NCI-H446 treated with DMSO at 0.1 percent for 48 hours (cell line): Measurements from ENCODE around the gene CEP85L.

ENCODE experiments used
- DNase-seq: peaks from one replicate; lab custom pipeline; 2025; lab: John Stamatoyannopoulos, UW

Gene CEP85L

GRCh38 chr6:118579786-118580185 lies 71.6 kb downstream of the CEP85L start:
- no peak for DNase-seq

- DNase-seq: no peak
Measured at GRCh38 chr6:118578617-118579016, 72.8 kb downstream of the CEP85L start.

GRCh38 chr6:118577972-118578371 lies 73.4 kb downstream of the CEP85L start:
- DNase-seq: no peak

DNA sequence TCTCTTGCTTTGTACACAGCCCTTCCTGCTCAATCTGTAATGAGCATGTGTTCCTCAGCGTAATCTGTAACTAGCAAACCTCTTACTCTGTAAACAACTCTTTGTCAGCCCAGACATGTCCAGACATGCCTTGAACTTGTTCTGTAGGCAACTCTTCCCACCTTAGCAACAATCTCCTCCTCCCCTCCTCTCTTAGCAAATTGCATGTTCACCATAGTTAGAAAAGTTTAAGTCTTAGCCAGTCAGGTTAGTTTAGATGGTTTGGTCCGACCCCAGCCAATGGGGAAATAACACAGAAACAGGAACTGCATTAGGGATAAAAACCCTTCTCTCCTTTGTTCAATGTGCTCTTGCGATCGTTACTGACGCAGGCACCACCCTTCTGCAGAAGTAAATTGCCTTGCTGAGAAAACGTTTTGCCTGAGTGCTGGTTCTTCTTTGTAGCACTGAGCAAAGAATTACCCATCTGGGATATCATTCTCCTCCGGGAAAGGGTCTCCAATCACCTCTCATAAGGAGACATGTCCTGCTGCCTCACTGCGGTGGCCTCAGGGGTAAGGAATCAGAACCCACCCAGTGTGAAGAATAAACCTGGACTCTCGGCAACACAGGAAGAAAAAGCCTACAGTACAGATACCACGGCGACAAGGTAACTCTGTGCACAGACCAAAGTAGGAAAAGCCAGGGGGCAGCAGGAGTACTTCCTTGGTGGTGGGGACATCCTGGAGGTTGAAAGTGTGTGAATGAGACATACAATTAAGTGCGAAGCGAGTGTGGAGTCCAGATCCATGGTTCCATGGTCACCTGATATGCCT lies 77.1 kb downstream of the CEP85L start:
- no peak for DNase-seq

DNA sequence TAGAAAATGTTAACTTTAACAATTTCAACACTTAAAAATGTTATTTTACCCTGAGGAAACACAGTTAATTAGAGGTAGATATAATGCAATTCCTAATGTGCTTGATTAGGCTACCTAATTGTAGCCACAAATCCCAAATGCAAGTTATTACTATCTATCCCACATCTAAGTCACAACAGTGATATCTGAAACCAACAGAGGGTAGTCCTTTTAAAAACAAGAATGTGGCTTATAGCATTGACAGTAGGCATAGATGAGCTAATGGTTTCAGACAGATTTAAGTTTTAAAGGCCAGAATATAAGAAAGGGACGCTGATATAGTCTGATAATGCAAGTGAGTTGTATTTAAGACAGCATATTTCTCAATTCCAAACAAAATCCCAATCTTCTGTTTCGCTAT lies 80.3 kb downstream of the CEP85L start:
- no peak for DNase-seq

DNA sequence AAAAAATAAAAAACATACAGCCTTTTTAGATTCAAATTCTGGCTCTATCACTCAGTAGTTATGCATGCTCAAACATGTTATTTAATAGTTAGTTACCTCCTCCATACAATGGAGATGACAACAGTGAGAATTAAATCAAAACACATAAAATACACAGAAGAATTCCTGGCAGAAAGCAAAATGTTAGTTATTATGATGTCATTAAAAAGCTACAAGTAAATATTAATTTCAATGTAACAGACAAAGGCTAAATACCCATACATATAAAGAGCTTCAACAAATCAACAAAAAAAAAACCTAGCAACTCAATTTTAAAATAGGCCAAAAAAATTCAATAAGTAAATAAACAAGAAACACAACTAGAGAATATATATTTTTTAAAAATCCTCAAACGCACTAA lies 81.9 kb downstream of the CEP85L start:
- no peak for DNase-seq

DNA sequence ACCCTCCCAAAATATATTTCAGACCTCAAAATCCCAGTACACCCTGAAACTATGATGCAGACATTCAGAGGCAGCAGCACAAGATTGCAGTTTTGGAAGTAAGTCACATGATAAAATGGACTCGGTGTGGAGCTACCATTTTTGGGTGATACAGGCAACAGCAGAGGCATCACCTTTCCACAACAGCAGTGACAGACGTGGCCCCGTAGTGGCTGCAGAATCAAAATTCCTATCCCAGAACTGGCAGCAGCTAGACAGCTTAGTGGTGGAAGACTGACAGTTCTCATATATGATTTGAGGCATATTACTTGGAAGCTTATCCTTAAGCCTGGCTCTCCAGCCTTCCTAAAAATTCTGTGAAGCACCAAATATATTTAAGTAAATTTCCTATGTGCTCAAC lies 83.4 kb downstream of the CEP85L start:
- no peak for DNase-seq

DNA sequence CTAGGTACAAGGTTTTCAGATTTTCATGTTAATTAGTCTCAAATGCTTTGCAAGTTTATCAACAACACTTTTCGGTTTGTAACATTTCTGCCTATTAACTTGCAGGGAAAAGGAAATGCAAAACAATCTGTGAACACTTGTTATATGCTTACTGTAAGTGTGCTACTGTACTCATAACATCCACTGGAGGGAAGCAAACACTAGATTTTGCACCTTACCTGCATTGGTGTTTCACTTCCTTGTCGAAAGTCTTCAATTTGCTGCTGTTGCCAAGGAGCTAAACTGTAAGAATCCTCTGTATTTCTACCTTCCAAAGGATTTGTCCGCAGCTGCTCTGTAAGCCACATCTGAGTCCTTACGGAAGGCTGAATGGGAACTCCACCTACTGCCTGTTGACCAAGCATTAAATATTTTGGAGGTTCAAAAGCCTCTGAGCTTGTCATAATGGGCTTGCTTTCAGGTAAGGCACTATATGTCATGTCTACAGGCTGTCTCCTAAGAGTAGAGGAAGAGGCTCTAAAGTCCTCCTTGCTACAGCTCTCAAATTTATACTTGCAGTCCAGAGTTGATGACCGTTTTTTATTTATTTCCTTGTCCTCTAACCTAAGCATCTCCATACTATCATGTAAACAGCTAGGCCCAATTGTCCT lies 86.0 kb downstream of the CEP85L start:
- no peak for DNase-seq

DNA sequence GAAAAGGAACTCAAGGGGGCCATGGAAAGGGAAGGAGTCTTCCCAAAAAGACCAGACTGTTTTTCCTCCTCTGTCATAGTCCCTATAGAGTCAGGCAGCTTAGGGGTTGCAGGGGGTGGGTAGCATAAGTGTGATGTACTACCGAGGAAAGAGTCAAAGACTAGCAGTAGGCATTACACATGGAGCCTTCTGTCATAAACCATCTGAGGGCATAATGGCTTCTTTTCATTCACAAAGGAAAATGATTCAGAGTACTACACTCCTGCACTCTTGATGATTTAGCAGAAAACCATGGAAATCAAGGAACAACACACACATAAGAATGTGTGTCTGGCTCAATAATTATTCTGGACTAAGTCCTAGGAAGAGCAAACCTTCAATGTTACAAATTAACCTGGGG lies 88.4 kb downstream of the CEP85L start:
- DNase-seq: no peak

GRCh38 chr6:118562248-118562647 lies 89.1 kb downstream of the CEP85L start:
- DNase-seq: no peak

- no peak for DNase-seq
Measured at GRCh38 chr6:118559659-118560058, 91.7 kb downstream of the CEP85L start.

- no peak for DNase-seq
Measured at GRCh38 chr6:118558464-118559217, 92.8 kb downstream of the CEP85L start.

GRCh38 chr6:118554698-118555097 lies 96.7 kb downstream of the CEP85L start:
- DNase-seq: no peak

- DNase-seq: no peak
Measured at GRCh38 chr6:118553132-118553531, 98.3 kb downstream of the CEP85L start.

DNA sequence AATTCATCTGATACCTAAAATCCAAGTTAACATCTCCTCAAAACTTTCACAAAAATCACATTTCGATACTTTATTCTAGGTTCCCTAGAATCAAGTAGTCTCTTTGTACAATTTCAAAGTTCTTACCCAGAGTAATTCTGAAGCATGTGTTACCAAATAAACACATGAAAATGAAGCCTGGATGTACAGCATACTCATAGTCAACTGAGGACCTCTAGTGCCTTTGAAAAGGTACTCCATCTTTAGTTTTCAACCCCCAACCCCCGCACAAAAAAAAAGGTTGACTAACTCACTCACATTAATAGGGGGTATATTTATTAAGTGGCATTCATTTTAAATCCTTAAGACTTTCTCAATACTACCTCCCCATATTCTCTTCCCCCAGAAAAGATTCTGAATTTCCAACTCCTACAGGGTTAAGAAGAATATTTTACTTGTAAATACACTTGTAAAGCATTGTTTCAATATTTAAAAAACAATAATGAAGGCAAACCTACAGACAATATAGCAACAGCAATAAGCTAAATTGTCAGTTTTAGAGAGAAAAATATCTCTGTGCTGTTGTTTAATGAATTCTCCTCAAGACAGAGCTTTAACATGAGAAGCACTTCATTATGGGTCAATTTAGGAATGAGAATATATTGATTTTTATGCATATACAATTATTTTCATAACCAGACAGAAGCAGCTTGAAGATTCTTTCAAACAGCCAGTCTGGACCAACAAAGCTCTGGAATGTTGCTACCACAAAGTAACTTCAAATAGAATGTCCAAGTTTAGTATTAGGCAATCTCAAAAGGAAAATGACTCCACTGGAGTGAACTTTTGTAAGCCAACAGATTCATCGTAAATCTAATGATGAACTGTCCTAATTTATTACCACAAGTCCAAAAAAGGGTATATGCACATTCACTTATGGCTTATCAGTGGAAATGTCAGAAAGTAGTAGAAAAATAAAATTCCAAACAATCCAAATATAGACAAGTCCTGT lies 100.0 kb downstream of the CEP85L start:
- DNase-seq: peak; percentile 21

DNA sequence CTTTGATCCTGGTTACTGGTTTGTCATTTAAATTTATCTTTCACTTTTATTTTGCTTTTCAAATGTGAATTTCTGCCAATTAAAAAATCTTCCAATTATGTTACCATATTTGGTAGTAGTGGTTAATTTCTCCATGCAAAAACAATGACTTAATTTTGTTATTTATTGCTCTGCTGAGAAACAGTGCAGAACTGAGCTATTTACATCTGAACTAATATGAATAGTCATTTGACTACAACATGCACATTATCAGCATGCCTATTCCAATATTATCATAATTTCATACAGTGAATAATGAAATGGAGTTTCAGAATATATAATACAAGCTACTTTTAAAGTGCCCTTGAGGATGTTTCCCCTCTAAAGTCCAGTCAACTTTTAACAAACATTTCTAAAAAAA lies 102.8 kb downstream of the CEP85L start:
- DNase-seq: no peak

GRCh38 chr6:118548136-118548535 lies 103.3 kb downstream of the CEP85L start, which contains the start of gene PLN:
Gene PLN, plus strand, starts transcription at chr6:118548296. Its CDS starts 10,626 bp downstream, at chr6:118558922.
- DNase-seq: no peak

DNA sequence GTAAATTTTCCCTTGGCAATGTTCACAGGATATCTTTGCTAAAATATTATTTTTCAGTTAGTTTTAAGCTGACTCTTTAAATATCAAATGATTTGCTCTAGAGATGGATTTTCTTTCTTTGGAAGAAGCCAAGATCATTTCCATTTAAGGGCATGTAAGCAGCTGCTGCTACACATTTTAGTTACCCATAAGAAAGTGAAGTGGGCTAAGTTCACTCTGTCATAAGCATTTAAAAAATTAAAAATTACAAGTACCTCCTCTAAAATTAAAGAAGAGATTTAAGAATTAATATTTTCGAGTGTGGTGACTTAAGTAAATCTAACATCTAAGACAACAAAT lies 104.5 kb downstream of the CEP85L start:
- no peak for DNase-seq

DNA sequence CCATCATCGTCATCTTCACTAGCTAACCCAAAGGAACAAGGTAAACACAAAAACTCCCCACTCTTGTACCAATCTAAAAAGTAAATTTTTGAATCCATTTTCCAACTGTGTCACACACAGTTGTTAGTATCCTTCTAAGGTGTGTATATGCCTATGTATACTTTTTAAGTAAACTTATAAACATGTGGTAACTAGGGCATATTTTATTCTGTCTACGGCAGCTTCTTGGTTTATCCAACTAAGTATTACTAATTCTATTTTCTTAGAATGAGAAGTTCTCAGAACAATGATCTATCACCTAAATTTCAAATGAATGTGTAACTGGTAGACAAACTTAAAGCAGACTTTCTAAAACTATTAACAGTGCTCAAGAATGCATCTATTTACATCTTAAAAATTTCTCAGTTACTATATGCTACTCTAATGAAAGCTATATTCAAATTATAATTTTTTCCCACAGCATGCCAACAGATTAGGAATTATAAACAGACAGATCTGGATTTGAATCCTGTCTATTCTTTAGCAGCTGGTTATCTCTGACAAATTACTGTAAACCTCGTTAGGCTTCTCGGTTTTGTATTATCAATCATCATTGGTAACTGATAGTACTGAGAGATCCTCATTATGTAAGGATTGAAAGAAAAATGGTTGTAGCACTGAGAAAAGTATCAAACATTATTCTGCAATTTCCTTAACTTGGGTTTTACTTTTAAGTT lies 105.1 kb downstream of the CEP85L start:
- no peak for DNase-seq

- no peak for DNase-seq
Measured at GRCh38 chr6:118544105-118544504, 107.3 kb downstream of the CEP85L start.
